Upper lobe of left lung (tissue), 4 donors: Measurements from ENCODE around the gene EHMT1.

Source experiments
- EP300 ChIP-seq, 4 donors: sonication (generic); formaldehyde crosslinking; IDR thresholded peaks; one replicate each; pipeline ENCODE4 v1.5.1; 2017; ENCODE audit warnings: antibody characterized with exemption in 4 of 4, control low read depth in 2 of 4
- POLR2A ChIP-seq, 4 donors: fragments of 450-650 bp; IDR thresholded peaks; one replicate each; pipeline ENCODE4 v1.5.1; 2016 to 2017; ENCODE audit warnings: antibody characterized with exemption in 4 of 4, mild to moderate bottlenecking in 2 of 4
- POLR2AphosphoS5 ChIP-seq, 2 donors: sonication (generic); formaldehyde crosslinking; IDR thresholded peaks; one replicate each; pipeline ENCODE4 v1.5.1; 2017; ENCODE audit warnings: antibody characterized with exemption in 2 of 2
- TF ChIP-seq, protein P1 (sequence below), 6 experiments: fragments of 450-650 bp in 4 of 6; fragments of 200-600 bp in 2 of 6; sonication (generic) in 2 of 6; IDR thresholded peaks; one replicate each; pipeline ENCODE4 v1.5.1; 2016 to 2019; ENCODE audit warnings: antibody characterized with exemption in 6 of 6

DNA sequence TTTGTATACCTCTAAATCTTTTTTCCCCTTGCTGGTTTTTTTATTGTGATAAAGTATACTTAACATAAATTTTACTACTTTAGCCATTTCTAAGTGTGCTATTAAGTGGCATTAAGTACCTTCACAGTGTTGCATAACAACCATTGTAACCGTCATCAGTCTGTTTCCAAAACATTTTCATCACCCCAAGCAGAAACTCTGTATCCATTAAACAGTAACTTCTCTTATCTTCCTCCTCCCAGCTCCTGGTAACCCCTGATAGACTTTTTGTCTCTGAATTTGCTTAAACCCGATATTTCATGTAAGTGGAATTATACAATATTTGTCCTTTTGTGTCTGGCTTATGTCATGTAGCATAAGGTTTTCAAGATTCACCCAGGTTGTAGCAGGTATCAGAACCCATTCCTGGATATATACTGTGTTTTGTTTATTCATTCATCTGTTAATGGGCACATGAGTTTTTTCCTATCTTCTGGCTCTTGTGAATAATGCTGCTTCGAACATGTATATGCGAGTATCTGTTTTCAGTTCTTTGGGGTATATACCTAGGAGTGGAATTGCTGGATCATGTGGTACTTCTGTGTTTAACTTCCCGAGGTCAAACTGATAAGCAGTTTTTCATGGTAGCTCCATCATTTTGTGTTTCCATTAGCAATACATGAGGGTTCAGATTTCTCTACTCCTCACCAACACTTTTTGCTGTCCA, 66.4 kb downstream of the EHMT1 start:
- TF ChIP-seq, protein P1, sequence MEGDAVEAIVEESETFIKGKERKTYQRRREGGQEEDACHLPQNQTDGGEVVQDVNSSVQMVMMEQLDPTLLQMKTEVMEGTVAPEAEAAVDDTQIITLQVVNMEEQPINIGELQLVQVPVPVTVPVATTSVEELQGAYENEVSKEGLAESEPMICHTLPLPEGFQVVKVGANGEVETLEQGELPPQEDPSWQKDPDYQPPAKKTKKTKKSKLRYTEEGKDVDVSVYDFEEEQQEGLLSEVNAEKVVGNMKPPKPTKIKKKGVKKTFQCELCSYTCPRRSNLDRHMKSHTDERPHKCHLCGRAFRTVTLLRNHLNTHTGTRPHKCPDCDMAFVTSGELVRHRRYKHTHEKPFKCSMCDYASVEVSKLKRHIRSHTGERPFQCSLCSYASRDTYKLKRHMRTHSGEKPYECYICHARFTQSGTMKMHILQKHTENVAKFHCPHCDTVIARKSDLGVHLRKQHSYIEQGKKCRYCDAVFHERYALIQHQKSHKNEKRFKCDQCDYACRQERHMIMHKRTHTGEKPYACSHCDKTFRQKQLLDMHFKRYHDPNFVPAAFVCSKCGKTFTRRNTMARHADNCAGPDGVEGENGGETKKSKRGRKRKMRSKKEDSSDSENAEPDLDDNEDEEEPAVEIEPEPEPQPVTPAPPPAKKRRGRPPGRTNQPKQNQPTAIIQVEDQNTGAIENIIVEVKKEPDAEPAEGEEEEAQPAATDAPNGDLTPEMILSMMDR (IDR thresholded peaks at IDR 0.05) = no peak
- no peak for TF ChIP-seq POLR2A (IDR thresholded peaks at IDR 0.05)
- TF ChIP-seq POLR2AphosphoS5 (IDR thresholded peaks at IDR 0.05) = no peak
- no peak for TF ChIP-seq EP300 (IDR thresholded peaks at IDR 0.05)
